Lower lobe of right lung (tissue), 2 donors: Measurements from ENCODE around the gene SORCS2. TPM values are rescaled to one million over a fixed set of nuclear protein-coding genes. Genes with fewer than 3 reads are reported as not detected.

Source experiments
- ATAC-seq, 2 donors: fragments of 200-7000 bp; cut with Tn5 transposase; one replicate each; pipeline ENCODE4 v1.9.1; 2020 to 2022; ENCODE audit warnings: mild to moderate bottlenecking in 2 of 2, moderate library complexity in 2 of 2
- DNase-seq: peaks from one replicate; pipeline ENCODE4 v3.0.0-alpha.2; 2020
- H3K27ac ChIP-seq: fragments of 200-600 bp; one replicate; pipeline ENCODE4 v1.8.0; 2022
- H3K27me3 ChIP-seq: fragments of 200-600 bp; one replicate; pipeline ENCODE4 v1.8.0; 2022; ENCODE audit warnings: low read depth
- H3K36me3 ChIP-seq: fragments of 200-600 bp; one replicate; pipeline ENCODE4 v1.8.0; 2022; ENCODE audit warnings: mild to moderate bottlenecking
- H3K4me1 ChIP-seq: fragments of 200-600 bp; one replicate; pipeline ENCODE4 v1.8.0; 2022
- H3K4me3 ChIP-seq: fragments of 200-600 bp; one replicate; pipeline ENCODE4 v1.8.0; 2022; ENCODE audit warnings: mild to moderate bottlenecking
- H3K9me3 ChIP-seq: fragments of 200-600 bp; one replicate; pipeline ENCODE4 v1.8.0; 2022
- CTCF ChIP-seq: fragments of 200-600 bp; IDR thresholded peaks from one replicate; pipeline ENCODE4 v1.8.0; 2022; ENCODE audit warnings: antibody characterized with exemption, mild to moderate bottlenecking
- intact Hi-C: fragments of 100-400 bp; cut with DNase I; formaldehyde crosslinking; loops from one replicate; pipeline ENCODE4 v1.11.0; 2022
- total RNA-seq: library from RNA; stranded (reverse); fragmentation: NEBNext Ultra II Directional; extraction: Animal tissue kit (Norgen Biotek cat#: 25700); gene quantifications from one replicate; pipeline ENCODE4 v1.2.1, GENCODE V29; 2021
- donor health status: DM: no; HTN: yes; CAD: no; lungs with severe emphysema.

Gene SORCS2
- total RNA-seq, 1 donor from 2014 or later, result 5.8 TPM

DNA sequence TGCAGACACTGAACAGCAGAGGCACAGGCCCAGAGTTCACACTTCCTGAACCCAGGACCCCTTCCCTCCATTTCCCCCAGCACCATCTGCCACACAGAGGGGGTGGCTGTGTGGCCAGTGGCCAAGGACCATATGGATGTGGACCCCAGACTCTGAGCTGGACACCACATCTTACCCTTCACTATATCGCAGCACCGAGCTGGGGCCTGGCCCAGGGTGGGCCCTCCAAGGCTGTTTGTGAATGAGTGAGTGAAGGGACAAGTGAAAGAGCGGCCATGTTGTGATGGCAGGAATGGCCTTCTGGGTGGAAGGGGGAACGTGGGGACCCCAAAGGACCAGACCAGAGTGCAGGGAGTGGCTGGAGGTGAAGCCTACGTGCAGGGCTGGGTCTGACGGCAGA, 498.7 kb downstream of the SORCS2 start:
- DNase-seq (peak; percentile 39), ATAC-seq (no peak)
- intact Hi-C loops, result no loop called here
- Histone ChIP-seq H3K4me3 (no peak overlapping the region), H3K27ac (no peak overlapping the region), H3K4me1 (no peaks in the 10 kb centered on the region), H3K27me3 (no peaks in the 10 kb centered on the region), H3K9me3 (no peaks in the 10 kb centered on the region), H3K36me3 (no peaks in the 10 kb centered on the region)
- no peak for TF ChIP-seq CTCF

- no peaks in the 10 kb centered on the region for H3K9me3 ChIP-seq
- H3K36me3 ChIP-seq, result no peaks in the 10 kb centered on the region
- DNase-seq (peak; percentile 47), ATAC-seq (no peak)
- no peaks in the 10 kb centered on the region for H3K27me3 ChIP-seq
- no peak overlapping the region for H3K27ac ChIP-seq
- intact Hi-C loops, result no loop called here
- no peaks in the 10 kb centered on the region for H3K4me1 ChIP-seq
- no peak overlapping the region for H3K4me3 ChIP-seq
- TF ChIP-seq CTCF, result no peak
Measured at GRCh38 chr4:7691982-7692381, 499.6 kb downstream of the SORCS2 start.

- H3K27me3 ChIP-seq, result no peaks in the 10 kb centered on the region
- ATAC-seq, result no peak
- no peak for TF ChIP-seq CTCF
- intact Hi-C loops, result no loop called here
- no peak overlapping the region for H3K4me3 ChIP-seq
- no peaks in the 10 kb centered on the region for H3K9me3 ChIP-seq
- DNase-seq, result peak; percentile 20
- no peaks in the 10 kb centered on the region for H3K4me1 ChIP-seq
- no peak overlapping the region for H3K27ac ChIP-seq
- H3K36me3 ChIP-seq, result no peaks in the 10 kb centered on the region
Measured at GRCh38 chr4:7692451-7693236, 500.3 kb downstream of the SORCS2 start.

GRCh38 chr4:7693237-7693608, 500.9 kb downstream of the SORCS2 start:
- H3K36me3 ChIP-seq, result no peaks in the 10 kb centered on the region
- no peak overlapping the region for H3K4me3 ChIP-seq
- no peak for TF ChIP-seq CTCF
- DNase-seq (peak; percentile 24), ATAC-seq (no peak)
- intact Hi-C loops, result no loop called here
- no peaks in the 10 kb centered on the region for H3K9me3 ChIP-seq
- H3K27me3 ChIP-seq, result no peaks in the 10 kb centered on the region
- H3K27ac ChIP-seq, result no peak overlapping the region
- H3K4me1 ChIP-seq, result no peaks in the 10 kb centered on the region

GRCh38 chr4:7693711-7694110, 501.4 kb downstream of the SORCS2 start:
- no peaks in the 10 kb centered on the region for H3K36me3 ChIP-seq
- ATAC-seq, result no peak
- no peaks in the 10 kb centered on the region for H3K9me3 ChIP-seq
- intact Hi-C loops, result no loop called here
- H3K4me1 ChIP-seq, result no peaks in the 10 kb centered on the region
- H3K27ac ChIP-seq, result no peak overlapping the region
- H3K27me3 ChIP-seq, result no peaks in the 10 kb centered on the region
- no peak overlapping the region for H3K4me3 ChIP-seq
- TF ChIP-seq CTCF, result no peak
- DNase-seq, result peak; percentile 34
